Measurements from ENCODE around the gene KRT24.

Gene KRT24

GRCh38 chr17:40705584-40705983 lies 2.0 kb upstream of the KRT24 start:
- TF ChIP-seq MAX (IDR thresholded peaks at IDR 0.05; ENCODE audit: low read depth, low read length) = no peak
- no peak overlapping the region for H3K4me3 ChIP-seq (ENCODE audit: low read depth, low read length)
- DNase-seq (ENCODE audit: low read depth) = no peak

GRCh38 chr17:40702271-40702670 lies 1.3 kb downstream of the KRT24 start:
- no peak for DNase-seq (ENCODE audit: low read depth)
- TF ChIP-seq POLR2A (IDR thresholded peaks at IDR 0.05; ENCODE audit: extremely low read depth, insufficient read length) = no peak
- no peak for TF ChIP-seq MAX (IDR thresholded peaks at IDR 0.05; ENCODE audit: low read depth, low read length)
- no peak for TF ChIP-seq MYC (IDR thresholded peaks at IDR 0.05; ENCODE audit: low read depth, low read length)
- TF ChIP-seq CTCF (IDR thresholded peaks at IDR 0.05; ENCODE audit: low read depth, low read length) = no peak
- H3K4me3 ChIP-seq (ENCODE audit: low read depth, low read length) = no peak overlapping the region

- no peak overlapping the region for H3K4me3 ChIP-seq (ENCODE audit: low read depth, low read length)
- TF ChIP-seq MYC (IDR thresholded peaks at IDR 0.05; ENCODE audit: low read depth, low read length) (no peak), MAX (IDR thresholded peaks at IDR 0.05; ENCODE audit: low read depth, low read length) (no peak), CTCF (IDR thresholded peaks at IDR 0.05; ENCODE audit: low read depth, low read length) (no peak), POLR2A (IDR thresholded peaks at IDR 0.05; ENCODE audit: extremely low read depth, insufficient read length) (no peak)
- no peak for DNase-seq (ENCODE audit: low read depth)
Measured at GRCh38 chr17:40699853-40700252, 3.7 kb downstream of the KRT24 start.

- H3K4me3 ChIP-seq (ENCODE audit: low read depth, low read length) = no peak overlapping the region
- DNase-seq (ENCODE audit: low read depth) = no peak
- TF ChIP-seq MAX (IDR thresholded peaks at IDR 0.05; ENCODE audit: low read depth, low read length) (no peak), POLR2A (IDR thresholded peaks at IDR 0.05; ENCODE audit: extremely low read depth, insufficient read length) (no peak), CTCF (IDR thresholded peaks at IDR 0.05; ENCODE audit: low read depth, low read length) (no peak), MYC (IDR thresholded peaks at IDR 0.05; ENCODE audit: low read depth, low read length) (no peak)
Measured at GRCh38 chr17:40699371-40699770, 4.2 kb downstream of the KRT24 start.

GRCh38 chr17:40697297-40697696 lies 6.3 kb downstream of the KRT24 start:
- no peak for DNase-seq (ENCODE audit: low read depth)
- TF ChIP-seq MAX (IDR thresholded peaks at IDR 0.05; ENCODE audit: low read depth, low read length) = no peak
- no peak for TF ChIP-seq MYC (IDR thresholded peaks at IDR 0.05; ENCODE audit: low read depth, low read length)
- no peak for TF ChIP-seq CTCF (IDR thresholded peaks at IDR 0.05; ENCODE audit: low read depth, low read length)
- TF ChIP-seq POLR2A (IDR thresholded peaks at IDR 0.05; ENCODE audit: extremely low read depth, insufficient read length) = no peak
- no peak overlapping the region for H3K4me3 ChIP-seq (ENCODE audit: low read depth, low read length)

GRCh38 chr17:40696651-40697072 lies 6.9 kb downstream of the KRT24 start:
- H3K4me3 ChIP-seq (ENCODE audit: low read depth, low read length) = no peak overlapping the region
- DNase-seq (ENCODE audit: low read depth) = no peak
- TF ChIP-seq POLR2A (IDR thresholded peaks at IDR 0.05; ENCODE audit: extremely low read depth, insufficient read length) = no peak

GRCh38 chr17:40695874-40696472 lies 7.6 kb downstream of the KRT24 start:
- DNase-seq (ENCODE audit: low read depth) = no peak
- TF ChIP-seq CTCF (IDR thresholded peaks at IDR 0.05; ENCODE audit: low read depth, low read length) = no peak
- TF ChIP-seq POLR2A (IDR thresholded peaks at IDR 0.05; ENCODE audit: extremely low read depth, insufficient read length) = no peak
- no peak for TF ChIP-seq MAX (IDR thresholded peaks at IDR 0.05; ENCODE audit: low read depth, low read length)
- no peak overlapping the region for H3K4me3 ChIP-seq (ENCODE audit: low read depth, low read length)
